Measurements from ENCODE around the gene ATP8A2. TPM values are rescaled to one million over a fixed set of nuclear protein-coding genes. Genes with fewer than 3 reads are reported as not detected.

Gene ATP8A2
- total RNA-seq, 4 donors from 2014 or later: 0.20 to 1.1 (median 0.59) TPM

DNA sequence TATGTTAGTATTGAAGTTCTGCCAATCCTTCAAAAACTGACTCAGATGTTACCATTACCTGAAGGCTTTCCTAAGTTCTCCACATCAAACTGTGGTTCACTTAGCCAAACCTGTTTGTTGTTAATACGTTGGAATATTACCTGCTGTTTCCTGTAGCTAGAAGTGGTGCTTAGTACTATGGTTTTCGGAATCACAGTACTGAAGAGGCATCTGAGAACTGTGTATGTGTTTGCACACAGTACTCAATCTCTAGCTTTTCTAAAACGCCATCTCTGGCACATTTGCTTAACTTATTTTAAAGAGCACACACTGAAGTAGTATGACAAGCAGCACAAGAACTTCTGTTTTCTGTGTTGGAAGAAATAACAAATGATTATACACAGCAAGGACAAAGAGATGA lies 431.9 kb downstream of the ATP8A2 start:
- Histone ChIP-seq H3K4me1 (peaks cover 0 to 9% (median 3%) of the 10 kb centered on the region in 4 donors), H3K9me3 (no peaks in the 10 kb centered on the region), H3K27me3 (no peaks in the 10 kb centered on the region), H3K27ac (no peak overlapping the region), H3K4me3 (no peak overlapping the region), H3K36me3 (no peaks in the 10 kb centered on the region)
- DNase-seq: no peak
- no peak for TF ChIP-seq POLR2A (IDR thresholded peaks at IDR 0.05)
- TF ChIP-seq POLR2AphosphoS5 (IDR thresholded peaks at IDR 0.05): no peak
- TF ChIP-seq, protein P1, sequence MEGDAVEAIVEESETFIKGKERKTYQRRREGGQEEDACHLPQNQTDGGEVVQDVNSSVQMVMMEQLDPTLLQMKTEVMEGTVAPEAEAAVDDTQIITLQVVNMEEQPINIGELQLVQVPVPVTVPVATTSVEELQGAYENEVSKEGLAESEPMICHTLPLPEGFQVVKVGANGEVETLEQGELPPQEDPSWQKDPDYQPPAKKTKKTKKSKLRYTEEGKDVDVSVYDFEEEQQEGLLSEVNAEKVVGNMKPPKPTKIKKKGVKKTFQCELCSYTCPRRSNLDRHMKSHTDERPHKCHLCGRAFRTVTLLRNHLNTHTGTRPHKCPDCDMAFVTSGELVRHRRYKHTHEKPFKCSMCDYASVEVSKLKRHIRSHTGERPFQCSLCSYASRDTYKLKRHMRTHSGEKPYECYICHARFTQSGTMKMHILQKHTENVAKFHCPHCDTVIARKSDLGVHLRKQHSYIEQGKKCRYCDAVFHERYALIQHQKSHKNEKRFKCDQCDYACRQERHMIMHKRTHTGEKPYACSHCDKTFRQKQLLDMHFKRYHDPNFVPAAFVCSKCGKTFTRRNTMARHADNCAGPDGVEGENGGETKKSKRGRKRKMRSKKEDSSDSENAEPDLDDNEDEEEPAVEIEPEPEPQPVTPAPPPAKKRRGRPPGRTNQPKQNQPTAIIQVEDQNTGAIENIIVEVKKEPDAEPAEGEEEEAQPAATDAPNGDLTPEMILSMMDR (IDR thresholded peaks at IDR 0.05): no peak
- no peak for TF ChIP-seq EP300 (IDR thresholded peaks at IDR 0.05; ENCODE audit: low read depth)
- intact Hi-C loops (cut with DNase I; ENCODE audit: low total_unique reads): no loop called here
- WGBS, 2 donors (ENCODE audit: low coverage in 1 of 2): 57 to 65% methylated on average over 1 to 3 of the region's 3 CpGs
- in situ Hi-C loops (cut with MboI; ENCODE audit: low pct_ligation_motif_present in 1 of 4, low pct_unique_long_range_greater_than_20kb in 1 of 4, low sequenced_read_pairs in 3 of 4): no loop called here

DNA sequence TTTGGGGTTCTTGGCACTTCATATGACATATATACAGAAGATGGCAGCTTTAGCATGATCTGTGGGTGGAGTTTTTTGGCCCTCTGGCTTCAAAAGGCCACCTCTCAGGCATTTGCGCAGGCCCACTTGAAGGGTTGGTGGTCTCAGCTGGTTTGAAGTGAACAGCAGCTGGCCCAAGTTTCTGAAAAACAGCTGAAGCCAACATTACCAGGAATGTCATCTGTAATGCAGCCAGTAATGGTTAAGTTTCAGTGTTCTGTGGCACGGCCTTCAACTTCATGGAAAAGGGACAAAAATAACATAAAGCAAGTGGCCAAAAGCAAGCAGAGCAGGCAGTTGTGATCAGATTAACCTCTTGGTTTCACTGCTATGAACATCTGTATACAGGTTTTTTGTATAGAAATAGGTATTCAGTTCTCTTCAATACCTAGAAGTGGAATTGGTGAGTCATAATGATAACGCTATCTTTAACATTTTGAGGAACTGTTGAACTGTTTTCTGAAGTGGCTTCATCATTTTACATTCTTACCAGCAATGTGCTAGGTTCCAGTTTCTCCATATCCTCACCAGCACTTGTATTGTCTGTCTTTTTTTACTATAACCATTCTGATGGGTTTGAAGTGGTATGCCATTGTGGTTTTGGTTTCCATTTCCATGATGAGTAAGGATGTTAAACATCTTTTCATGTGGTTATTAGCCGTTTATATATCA lies 434.6 kb downstream of the ATP8A2 start:
- no peaks in the 10 kb centered on the region for H3K9me3 ChIP-seq
- no peaks in the 10 kb centered on the region for H3K27me3 ChIP-seq
- WGBS, 2 donors (ENCODE audit: low coverage in 1 of 2): 75 to 97% methylated on average over 3 to 4 of the region's 4 CpGs
- H3K4me1 ChIP-seq: no peaks in the 10 kb centered on the region
- H3K36me3 ChIP-seq: no peaks in the 10 kb centered on the region
- H3K27ac ChIP-seq: no peak overlapping the region
- H3K4me3 ChIP-seq: no peak overlapping the region
- no peak for DNase-seq
- in situ Hi-C loops (cut with MboI; ENCODE audit: low pct_ligation_motif_present in 1 of 4, low pct_unique_long_range_greater_than_20kb in 1 of 4, low sequenced_read_pairs in 3 of 4): no loop called here
- intact Hi-C loops (cut with DNase I; ENCODE audit: low total_unique reads): no loop called here
- TF ChIP-seq, protein P1 (IDR thresholded peaks at IDR 0.05): no peak
- TF ChIP-seq POLR2AphosphoS5 (IDR thresholded peaks at IDR 0.05) (no peak), EP300 (IDR thresholded peaks at IDR 0.05; ENCODE audit: low read depth) (no peak), POLR2A (IDR thresholded peaks at IDR 0.05) (no peak)

DNA sequence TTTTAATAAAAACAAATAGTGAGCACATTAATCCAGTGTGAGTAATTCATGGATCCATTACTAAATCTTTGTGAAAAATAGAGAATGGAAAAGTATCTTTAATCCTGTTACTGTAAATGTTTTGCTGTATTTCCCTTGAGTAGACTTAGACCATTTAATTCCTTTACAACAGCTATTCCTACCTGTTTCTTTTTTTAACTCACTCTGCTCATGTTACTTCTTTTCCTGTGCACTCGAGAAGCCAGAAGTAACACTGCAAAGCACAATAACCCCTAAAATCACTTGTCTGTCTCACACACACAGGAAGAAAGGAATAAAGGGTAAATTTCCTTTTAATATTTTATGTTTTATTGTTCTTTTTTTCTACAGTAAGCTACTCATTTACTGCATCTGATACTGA lies 435.8 kb downstream of the ATP8A2 start:
- Histone ChIP-seq H3K9me3 (peaks cover 0 to 8% of the 10 kb centered on the region in 2 donors), H3K4me3 (no peak overlapping the region), H3K27me3 (no peaks in the 10 kb centered on the region), H3K4me1 (no peaks in the 10 kb centered on the region), H3K27ac (no peak overlapping the region), H3K36me3 (no peaks in the 10 kb centered on the region)
- no peak for DNase-seq
- TF ChIP-seq, protein P1 (IDR thresholded peaks at IDR 0.05): no peak
- no peak for TF ChIP-seq POLR2AphosphoS5 (IDR thresholded peaks at IDR 0.05)
- no peak for TF ChIP-seq POLR2A (IDR thresholded peaks at IDR 0.05)
- TF ChIP-seq EP300 (IDR thresholded peaks at IDR 0.05; ENCODE audit: low read depth): no peak
- in situ Hi-C loops (cut with MboI; ENCODE audit: low pct_ligation_motif_present in 1 of 4, low pct_unique_long_range_greater_than_20kb in 1 of 4, low sequenced_read_pairs in 3 of 4): no loop called here
- intact Hi-C loops (cut with DNase I; ENCODE audit: low total_unique reads): no loop called here
- 57 to 69% methylated on average over 1 of the region's 1 CpG for WGBS, 2 donors (ENCODE audit: low coverage in 1 of 2)

DNA sequence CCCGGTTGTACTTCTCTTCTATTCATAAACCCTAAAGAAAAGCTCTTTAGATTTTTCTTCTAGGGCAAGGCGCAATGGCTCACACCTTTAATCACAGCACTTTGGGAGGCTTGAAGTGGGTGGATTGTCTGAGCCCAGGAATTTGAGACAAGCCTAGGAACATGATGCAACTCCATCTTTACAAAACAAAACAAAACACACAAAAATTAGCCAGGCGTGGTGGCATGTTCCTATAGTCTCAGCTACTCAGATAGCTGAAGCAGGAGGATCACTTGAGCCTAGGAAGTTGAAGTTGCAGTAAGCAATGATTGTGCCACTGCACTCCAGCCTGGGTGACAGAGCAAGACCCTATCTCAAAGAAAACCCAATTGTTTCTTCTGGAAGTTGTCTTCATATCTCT lies 439.7 kb downstream of the ATP8A2 start:
- H3K36me3 ChIP-seq: no peaks in the 10 kb centered on the region
- DNase-seq: no peak
- H3K27me3 ChIP-seq: no peaks in the 10 kb centered on the region
- peaks cover 0 to 8% of the 10 kb centered on the region in 2 donors for H3K9me3 ChIP-seq
- intact Hi-C loops (cut with DNase I; ENCODE audit: low total_unique reads): no loop called here
- no peak overlapping the region for H3K27ac ChIP-seq
- WGBS, 2 donors (ENCODE audit: low coverage in 1 of 2): 87 to 94% methylated on average over 2 to 3 of the region's 3 CpGs
- H3K4me1 ChIP-seq: no peaks in the 10 kb centered on the region
- no peak overlapping the region for H3K4me3 ChIP-seq
- TF ChIP-seq POLR2AphosphoS5 (IDR thresholded peaks at IDR 0.05): no peak
- TF ChIP-seq POLR2A (IDR thresholded peaks at IDR 0.05): no peak
- TF ChIP-seq, protein P1 (IDR thresholded peaks at IDR 0.05): no peak
- no peak for TF ChIP-seq EP300 (IDR thresholded peaks at IDR 0.05; ENCODE audit: low read depth)
- in situ Hi-C loops (cut with MboI; ENCODE audit: low pct_ligation_motif_present in 1 of 4, low pct_unique_long_range_greater_than_20kb in 1 of 4, low sequenced_read_pairs in 3 of 4): no loop called here

Measured in transverse colon (tissue), 4 donors.